ENCODE results near the gene GABRB1. TPM values are rescaled to one million over a fixed set of nuclear protein-coding genes. Genes with fewer than 3 reads are reported as not detected.

The GABRB1 gene
- total and polyA plus RNA-seq, 2 experiments from 2014 or later = 0.42 to 1.1 TPM

GRCh38 chr4:47045261-47045660 lies 13.9 kb downstream of the GABRB1 start:
- DNase-seq (ENCODE audit: low read depth in 1 of 2, low spot score in 1 of 2) = no peak
- H3K4me3 ChIP-seq = no peak overlapping the region
- H3K36me3 ChIP-seq = no peaks in the 10 kb centered on the region
- H3K4me1 ChIP-seq (ENCODE audit: low read depth) = no peaks in the 10 kb centered on the region
- no peaks in the 10 kb centered on the region for H3K27me3 ChIP-seq
- H3K27ac ChIP-seq = no peak overlapping the region
- no peaks in the 10 kb centered on the region for H3K9me3 ChIP-seq (ENCODE audit: low read depth)
- no peak for TF ChIP-seq CTCF (IDR thresholded peaks at IDR 0.05; ENCODE audit: low read depth, low read length)

DNA sequence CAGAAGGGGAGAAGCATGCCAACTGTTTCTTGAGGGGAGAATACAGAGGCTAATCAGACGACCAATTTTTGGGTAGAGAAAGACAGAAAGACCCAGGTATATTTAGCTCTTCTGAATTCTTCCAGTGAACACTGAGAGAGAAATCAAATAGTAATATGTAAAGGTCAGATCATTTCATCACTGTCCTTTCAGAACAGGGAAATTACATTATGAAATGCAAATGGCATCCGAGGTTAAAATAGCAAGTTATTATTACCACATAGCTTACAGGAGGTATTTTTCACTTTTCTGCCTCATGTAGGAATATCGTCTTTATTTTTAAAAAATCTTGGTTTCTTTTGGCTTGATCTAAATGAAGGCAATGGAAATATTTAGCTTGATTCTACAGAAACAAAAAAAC lies 18.0 kb downstream of the GABRB1 start:
- Histone ChIP-seq H3K4me3 (no peak overlapping the region), H3K9me3 (ENCODE audit: low read depth) (no peaks in the 10 kb centered on the region), H3K4me1 (ENCODE audit: low read depth) (no peaks in the 10 kb centered on the region), H3K27me3 (no peaks in the 10 kb centered on the region), H3K27ac (no peak overlapping the region), H3K36me3 (no peaks in the 10 kb centered on the region)
- no peak for TF ChIP-seq CTCF (IDR thresholded peaks at IDR 0.05; ENCODE audit: low read depth, low read length)
- DNase-seq (ENCODE audit: low read depth in 1 of 2, low spot score in 1 of 2) = no peak

- Histone ChIP-seq H3K27me3 (no peaks in the 10 kb centered on the region), H3K27ac (no peak overlapping the region), H3K4me1 (ENCODE audit: low read depth) (no peaks in the 10 kb centered on the region), H3K9me3 (ENCODE audit: low read depth) (no peaks in the 10 kb centered on the region), H3K36me3 (no peaks in the 10 kb centered on the region), H3K4me3 (no peak overlapping the region)
- TF ChIP-seq CTCF (IDR thresholded peaks at IDR 0.05; ENCODE audit: low read depth, low read length) = no peak
- no peak for DNase-seq (ENCODE audit: low read depth in 1 of 2, low spot score in 1 of 2)
These were observed 19.7 kb downstream of the GABRB1 start for GRCh38 chr4:47050761-47051725.

- Histone ChIP-seq H3K27me3 (no peaks in the 10 kb centered on the region), H3K9me3 (ENCODE audit: low read depth) (no peaks in the 10 kb centered on the region), H3K36me3 (no peaks in the 10 kb centered on the region), H3K4me3 (no peak overlapping the region), H3K4me1 (ENCODE audit: low read depth) (no peaks in the 10 kb centered on the region), H3K27ac (no peak overlapping the region)
- no peak for TF ChIP-seq CTCF (IDR thresholded peaks at IDR 0.05; ENCODE audit: low read depth, low read length)
- no peak for DNase-seq (ENCODE audit: low read depth in 1 of 2, low spot score in 1 of 2)
These were observed 22.1 kb downstream of the GABRB1 start for GRCh38 chr4:47053485-47053884.

GRCh38 chr4:47054130-47054529 lies 22.8 kb downstream of the GABRB1 start:
- no peak for DNase-seq (ENCODE audit: low read depth in 1 of 2, low spot score in 1 of 2)
- H3K27me3 ChIP-seq = no peaks in the 10 kb centered on the region
- H3K4me3 ChIP-seq = no peak overlapping the region
- no peaks in the 10 kb centered on the region for H3K4me1 ChIP-seq (ENCODE audit: low read depth)
- H3K27ac ChIP-seq = no peak overlapping the region
- no peaks in the 10 kb centered on the region for H3K9me3 ChIP-seq (ENCODE audit: low read depth)
- TF ChIP-seq CTCF (IDR thresholded peaks at IDR 0.05; ENCODE audit: low read depth, low read length) = no peak
- H3K36me3 ChIP-seq = no peaks in the 10 kb centered on the region

Data from cardiac muscle cell (in vitro differentiated cells and primary cell).